AML-193 (cell line): Measurements from ENCODE around the gene NMNAT3.

Experiments
- DNase-seq, 2 experiments: peaks; one replicate each; lab custom pipeline; 2025; lab: John Stamatoyannopoulos, UW

NMNAT3 gene

GRCh38 chr3:139541532-139542288 is 136.1 kb downstream of the NMNAT3 start:
- DNase-seq: no peak

GRCh38 chr3:139540651-139541531 is 136.9 kb downstream of the NMNAT3 start:
- no peak for DNase-seq

- no peak for DNase-seq
These were observed 139.0 kb downstream of the NMNAT3 start for GRCh38 chr3:139538733-139539132.

GRCh38 chr3:139537795-139538621 is 139.8 kb downstream of the NMNAT3 start:
- DNase-seq: no peak

GRCh38 chr3:139537361-139537760 is 140.4 kb downstream of the NMNAT3 start:
- DNase-seq: no peak

GRCh38 chr3:139534992-139535879 is 142.5 kb downstream of the NMNAT3 start:
- no peak for DNase-seq

- DNase-seq: no peak
These were observed 143.3 kb downstream of the NMNAT3 start for GRCh38 chr3:139534455-139534812.

- no peak for DNase-seq
These were observed 143.9 kb downstream of the NMNAT3 start for GRCh38 chr3:139533781-139534454.

GRCh38 chr3:139532976-139533375 is 144.8 kb downstream of the NMNAT3 start:
- DNase-seq: no peak

- DNase-seq: no peak
These were observed 147.1 kb downstream of the NMNAT3 start for GRCh38 chr3:139530717-139531116.

- no peak for DNase-seq
These were observed 148.1 kb downstream of the NMNAT3 start for GRCh38 chr3:139529662-139530061.

- no peak for DNase-seq
These were observed 148.8 kb downstream of the NMNAT3 start for GRCh38 chr3:139528924-139529323.

GRCh38 chr3:139528281-139528680 is 149.5 kb downstream of the NMNAT3 start:
- no peak for DNase-seq

GRCh38 chr3:139527265-139527664 is 150.5 kb downstream of the NMNAT3 start:
- DNase-seq: no peak

- DNase-seq: no peak
These were observed 151.6 kb downstream of the NMNAT3 start for GRCh38 chr3:139526146-139526545.

- no peak for DNase-seq
These were observed 152.7 kb downstream of the NMNAT3 start for GRCh38 chr3:139524841-139525636.

- no peak for DNase-seq
These were observed 154.1 kb downstream of the NMNAT3 start for GRCh38 chr3:139523718-139524117.

GRCh38 chr3:139523166-139523565 is 154.6 kb downstream of the NMNAT3 start:
- no peak for DNase-seq

- DNase-seq: peak in 1 of 2 experiments; percentile 7
These were observed 155.4 kb downstream of the NMNAT3 start for GRCh38 chr3:139522421-139522820.

- DNase-seq: no peak
These were observed 156.0 kb downstream of the NMNAT3 start for GRCh38 chr3:139521816-139522215.
